A549 (cell line): ENCODE measurements around the gene RASSF4. TPM values are rescaled to one million over a fixed set of nuclear protein-coding genes. Genes with fewer than 3 reads are reported as not detected.
A peak's percentile ranks its signal among the peaks of the same experiment; 100 is the strongest.

Experiments
- ATAC-seq, 2 experiments: fragments of 200-7000 bp in 1 of 2; fragments of >200 bp in 1 of 2; cut with Nextera tagmentation in 1 of 2; cut with Tn5 transposase in 1 of 2; 3 replicates each; pipeline versions ENCODE4 v1.8.0 to v1.9.1; 2018 to 2020; ENCODE audit warnings: mild to moderate bottlenecking in 1 of 2, moderate library complexity in 1 of 2
- CTCF ChIA-PET: fragments of 300-600 bp; sonication (Branson Sonifier 250); formaldehyde crosslinking; extraction: SDS; loops from one replicate; lab custom pipeline; 2021; ENCODE audit warnings: antibody characterized with exemption, inconsistent platforms; lab: Yijun Ruan, JAX
- POLR2A ChIA-PET: fragments of 350-600 bp; formaldehyde crosslinking; extraction: SDS; loops from one replicate; lab custom pipeline; 2021; ENCODE audit warnings: antibody characterized with exemption, inconsistent platforms; lab: Yijun Ruan, JAX
- DNase-seq, 2 experiments: peaks; one replicate each; pipeline versions ENCODE4 v3.0.0 to v3.0.0-alpha.2; 2011 to 2016; ENCODE audit warnings: low read depth in 1 of 2, low spot score in 1 of 2
- FAIRE-seq: peaks from 2 replicates; lab custom pipeline; 2011; peaks lifted over from hg19 to GRCh38; lab: Jason Lieb, UNC
- H3K27ac ChIP-seq, 2 experiments: fragments of >200 bp; sonication (Bioruptor Twin); formaldehyde crosslinking; 3 replicates each; pipeline ENCODE4 v1.5.1; 2016 to 2017
- H3K4me1 ChIP-seq: fragments of >200 bp; sonication (Bioruptor Twin); formaldehyde crosslinking; 3 replicates; pipeline ENCODE4 v1.6.1; 2016
- H3K4me2 ChIP-seq: fragments of >200 bp; sonication (Bioruptor Twin); formaldehyde crosslinking; 3 replicates; pipeline ENCODE4 v1.6.1; 2016
- H3K4me3 ChIP-seq: fragments of >200 bp; sonication (Bioruptor Twin); formaldehyde crosslinking; 3 replicates; pipeline ENCODE4 v1.5.1; 2016
- H3K9me3 ChIP-seq: fragments of >200 bp; sonication (Bioruptor Twin); formaldehyde crosslinking; 3 replicates; pipeline ENCODE4 v1.6.1; 2016
- BHLHE40 ChIP-seq: IDR thresholded peaks from 2 replicates; pipeline ENCODE4 v1.6.1; 2012; ENCODE audit warnings: low read depth, low read length, inconsistent platforms
- CHD4 ChIP-seq: fragments of 200-600 bp; sonication (generic); IDR thresholded peaks from 2 replicates; pipeline ENCODE4 v1.6.1; 2016; ENCODE audit warnings: antibody characterized with exemption, mild to moderate bottlenecking, borderline replicate concordance
- E2F6 ChIP-seq: IDR thresholded peaks from 2 replicates; pipeline ENCODE4 v1.6.1; 2012; ENCODE audit warnings: low read depth, borderline replicate concordance
- EHMT2 ChIP-seq: fragments of 200-600 bp; sonication (generic); IDR thresholded peaks from 2 replicates; pipeline ENCODE4 v1.6.1; 2016; ENCODE audit warnings: antibody characterized with exemption, low read depth, mild to moderate bottlenecking, moderate library complexity
- EP300 ChIP-seq, 2 experiments: fragments of >200 bp; sonication (Bioruptor Twin); formaldehyde crosslinking; IDR thresholded peaks; 2 replicates in 1 of 2; 3 replicates in 1 of 2; pipeline ENCODE4 v1.6.1; 2016 to 2017
- GATA3 ChIP-seq: IDR thresholded peaks from 2 replicates; pipeline ENCODE4 v1.6.1; 2012; ENCODE audit warnings: borderline replicate concordance
- HES2 ChIP-seq: fragments of >200 bp; sonication (Bioruptor Twin); formaldehyde crosslinking; IDR thresholded peaks from 2 replicates; pipeline ENCODE4 v1.6.1; 2016
- HEYL ChIP-seq: fragments of 250-450 bp; sonication (Bioruptor Pico); IDR thresholded peaks from 2 replicates; pipeline ENCODE4 v1.8.0; 2021; ENCODE audit warnings: mild to moderate bottlenecking, moderate library complexity
- HOXB13 ChIP-seq: fragments of 250-450 bp; sonication (Bioruptor Pico); IDR thresholded peaks from 2 replicates; pipeline ENCODE4 v1.5.0; 2020; ENCODE audit warnings: low read depth, mild to moderate bottlenecking, moderate library complexity
- HOXB5 ChIP-seq: fragments of 250-450 bp; sonication (Bioruptor Pico); IDR thresholded peaks from 2 replicates; pipeline ENCODE4 v1.5.0; 2020; ENCODE audit warnings: mild to moderate bottlenecking, moderate library complexity
- JUNB ChIP-seq: fragments of >200 bp; sonication (Bioruptor Twin); formaldehyde crosslinking; IDR thresholded peaks from 2 replicates; pipeline ENCODE4 v1.6.1; 2016
- KDM5A ChIP-seq: fragments of 200-600 bp; sonication (generic); IDR thresholded peaks from 2 replicates; pipeline ENCODE4 v1.6.1; 2016; ENCODE audit warnings: antibody characterized with exemption, mild to moderate bottlenecking
- MAX ChIP-seq: IDR thresholded peaks from 2 replicates; pipeline ENCODE4 v1.6.1; 2012
- MYC ChIP-seq: IDR thresholded peaks from 2 replicates; pipeline ENCODE4 v1.6.1; 2012; ENCODE audit warnings: mild to moderate bottlenecking, inconsistent platforms, low read length, improper control_type of control experiment, borderline replicate concordance
- NFE2L2 ChIP-seq: fragments of 150-350 bp; conservative IDR thresholded peaks from 2 replicates; pipeline ENCODE4 v1.6.1; 2014; ENCODE audit warnings: low read length
- NPAS2 ChIP-seq: fragments of 250-450 bp; sonication (Bioruptor Pico); IDR thresholded peaks from 2 replicates; pipeline ENCODE4 v1.8.0; 2022; ENCODE audit warnings: mild to moderate bottlenecking, moderate library complexity, borderline replicate concordance
- NR3C1 ChIP-seq: fragments of >200 bp; sonication (Bioruptor Twin); formaldehyde crosslinking; IDR thresholded peaks from 3 replicates; pipeline ENCODE4 v1.6.1; 2017
- POLR2A ChIP-seq: IDR thresholded peaks from 2 replicates; pipeline ENCODE4 v1.6.1; 2012; ENCODE audit warnings: mild to moderate bottlenecking, low read length
- RARB ChIP-seq: fragments of 250-450 bp; sonication (Bioruptor Pico); IDR thresholded peaks from 2 replicates; pipeline ENCODE4 v1.8.0; 2021; ENCODE audit warnings: mild to moderate bottlenecking, moderate library complexity
- RFX5 ChIP-seq: fragments of 450-650 bp; IDR thresholded peaks from 2 replicates; pipeline ENCODE4 v1.7.1; 2014; ENCODE audit warnings: antibody characterized with exemption, mild to moderate bottlenecking, moderate library complexity
- SMC3 ChIP-seq: fragments of >200 bp; sonication (Bioruptor Twin); formaldehyde crosslinking; IDR thresholded peaks from 3 replicates; pipeline ENCODE4 v1.6.1; 2018; ENCODE audit warnings: inconsistent platforms
- SREBF2 ChIP-seq: fragments of 450-650 bp; IDR thresholded peaks from 2 replicates; pipeline ENCODE4 v1.6.1; 2014; ENCODE audit warnings: mild to moderate bottlenecking, moderate library complexity
- TFCP2L1 ChIP-seq: fragments of 250-450 bp; sonication (Bioruptor Pico); IDR thresholded peaks from 2 replicates; pipeline ENCODE4 v1.5.0; 2021; ENCODE audit warnings: mild to moderate bottlenecking
- TP53 ChIP-seq: fragments of 250-450 bp; sonication (Bioruptor Pico); IDR thresholded peaks from 2 replicates; pipeline ENCODE4 v1.5.0; 2021; ENCODE audit warnings: mild to moderate bottlenecking, moderate library complexity
- ZFP36 ChIP-seq: fragments of 450-650 bp; IDR thresholded peaks from 2 replicates; pipeline ENCODE4 v1.6.1; 2014; ENCODE audit warnings: borderline replicate concordance; ENCODE audit not compliant: partially characterized antibody
- WGBS: methylation state at CpG from one replicate; pipeline ENCODE4 v1.1.6; 2017; ENCODE audit errors: missing lambda C conversion rate; 5-methylcytosine and 5-hydroxymethylcytosine counted together
- polyA plus RNA-seq, 4 experiments: library from polyadenylated mRNA; depleted of rRNA in 3 of 4; stranded (reverse); fragments of >200 nt; fragmentation: RNase III in 1 of 4; extraction: RNeasy Plus Mini Kit Qiagen cat#74134 plus additional on column Dnase treatment in 1 of 4; gene quantifications; 2 replicates in 3 of 4; 3 replicates in 1 of 4; pipeline ENCODE4 v1.2.3, GENCODE V29; 2011 to 2017

Gene RASSF4
- polyA plus RNA-seq, 2 of the 4 experiments (the other 2 are of a cell fraction): 1.9 to 2.2 TPM

- no peak for DNase-seq
- ChIA-PET CTCF (interaction anchor here (0.7 to 2.3 kb wide), 4 partner anchors 17 to 51 kb away, joined by 3 to 8 read pairs (median 3); no protein-coding TSS in a partner anchor), POLR2A (interaction anchor here (2.8 kb wide), 1 partner anchor 22 kb away, joined by 12 read pairs; the partner anchor contains the start of gene DEPP1)
- no peak for FAIRE-seq
- H3K27ac ChIP-seq: no peak overlapping the region
- 91% methylated on average over 4 of the region's 4 CpGs for WGBS
- H3K9me3 ChIP-seq: no peaks in the 10 kb centered on the region
- H3K4me1 ChIP-seq: peaks cover 12% of the 10 kb centered on the region; the same call in 2 of the 3 replicates
- TF ChIP-seq E2F6 (no peak), HES2 (no peak), GATA3 (no peak), EP300 (IDR thresholded peaks at IDR 0.05) (no peak), NFE2L2 (no peak), EHMT2 (no peak), SREBF2 (no peak), RARB (no peak), BHLHE40 (no peak), NR3C1 (no peak)
- TF ChIP-seq, all 56 proteins: peak for 0
- ATAC-seq: no peak
- Histone ChIP-seq H3K4me2 (no peak overlapping the region), H3K4me3 (no peak overlapping the region)
Observed at GRCh38 chr10:44956717-44957706, 2.6 kb upstream of the RASSF4 start.

GRCh38 chr10:44958196-44958897 lies 1.3 kb upstream of the RASSF4 start:
- TF ChIP-seq HOXB5 (CRISPR knock-in tag): no peak
- Histone ChIP-seq H3K4me3 (peak overlapping the region; percentile 53), H3K27ac (peak overlapping the region; percentile 86), H3K9me3 (no peaks in the 10 kb centered on the region), H3K4me2 (peak overlapping the region; percentile 92), H3K4me1 (peaks cover 12% of the 10 kb centered on the region; the same call in 2 of the 3 replicates)
- FAIRE-seq (no peak), DNase-seq (no peak), ATAC-seq (no peak)
- WGBS: 45% methylated on average over 5 of the region's 5 CpGs
- POLR2A ChIA-PET: interaction anchor here (1.0 to 2.8 kb wide), 2 partner anchors 11 to 20 kb away, joined by 3 to 12 read pairs; partner anchors contain the start of gene DEPP1
- CTCF ChIA-PET: interaction anchor here (2.3 kb wide), 1 partner anchor 26 kb away, joined by 8 read pairs; no protein-coding TSS in a partner anchor

GRCh38 chr10:44958898-44959246 lies 730 bp upstream of the RASSF4 start:
- WGBS: 4% methylated on average over 6 of the region's 6 CpGs
- DNase-seq (no peak), ATAC-seq (no peak), FAIRE-seq (no peak)
- H3K4me3 ChIP-seq: peak overlapping the region; percentile 53
- TF ChIP-seq HOXB5 (CRISPR knock-in tag) (no peak), MAX (no peak), POLR2A (no peak), TFCP2L1 (no peak), EHMT2 (no peak), HOXB13 (no peak), KDM5A (no peak), TP53 (CRISPR knock-in tag) (no peak), JUNB (no peak), HEYL (CRISPR knock-in tag) (no peak), SMC3 (no peak), MYC (no peak), NPAS2 (CRISPR knock-in tag) (no peak), ZFP36 (no peak), RFX5 (no peak), CHD4 (no peak)
- H3K27ac ChIP-seq: peak overlapping the region; percentile 86
- POLR2A ChIA-PET: interaction anchor here (1.0 to 2.8 kb wide), 4 partner anchors 9 to 20 kb away, joined by 3 to 13 read pairs (median 8); partner anchors contain the start of gene DEPP1
- CTCF ChIA-PET: interaction anchor here (2.3 kb wide), 1 partner anchor 26 kb away, joined by 8 read pairs; no protein-coding TSS in a partner anchor
- H3K9me3 ChIP-seq: no peaks in the 10 kb centered on the region
- H3K4me1 ChIP-seq: peaks cover 12% of the 10 kb centered on the region; the same call in 2 of the 3 replicates
- peak overlapping the region; percentile 92 for H3K4me2 ChIP-seq
